GM23248 (cell line): ENCODE measurements around the gene URB1. TPM values are rescaled to one million over a fixed set of nuclear protein-coding genes. Genes with fewer than 3 reads are reported as not detected.
"Not testable (repeated sequence)": the region's sequence is repeated elsewhere in the genome, so short reads cannot be mapped to it uniquely, and the experiment has no call there.

Source experiments
- DNase-seq: peaks from one replicate; pipeline ENCODE4 v3.0.0-alpha.2; 2015
- H2AFZ ChIP-seq: fragments of 200-600 bp; sonication (generic); 2 replicates; pipeline ENCODE4 v1.6.1; 2016; ENCODE audit warnings: antibody characterized with exemption
- H3F3A ChIP-seq: fragments of 200-600 bp; sonication (generic); 2 replicates; pipeline ENCODE4 v1.6.1; 2016; ENCODE audit warnings: mild to moderate bottlenecking, antibody characterized with exemption, mixed run types; ENCODE audit not compliant: insufficient read depth
- H3K27ac ChIP-seq: fragments of 200-600 bp; sonication (generic); 2 replicates; pipeline ENCODE4 v1.5.1; 2016; ENCODE audit warnings: mild to moderate bottlenecking
- H3K27me3 ChIP-seq: fragments of 200-600 bp; sonication (generic); replicated peaks from 2 replicates; pipeline ENCODE4 v1.6.1; 2016; ENCODE audit warnings: mild to moderate bottlenecking; ENCODE audit not compliant: insufficient read depth
- H3K36me3 ChIP-seq: fragments of 200-600 bp; sonication (generic); 2 replicates; pipeline ENCODE4 v1.6.1; 2016; ENCODE audit warnings: low read depth, mild to moderate bottlenecking
- H3K4me1 ChIP-seq: fragments of 200-600 bp; sonication (generic); 2 replicates; pipeline ENCODE4 v1.6.1; 2016; ENCODE audit warnings: mild to moderate bottlenecking; ENCODE audit not compliant: insufficient read depth
- H3K4me2 ChIP-seq: fragments of 200-600 bp; sonication (generic); one replicate; pipeline ENCODE4 v1.6.1; 2016; ENCODE audit warnings: mild to moderate bottlenecking; ENCODE audit not compliant: unreplicated experiment
- H3K4me3 ChIP-seq: fragments of 200-600 bp; sonication (generic); 2 replicates; pipeline ENCODE4 v1.5.1; 2016; ENCODE audit warnings: mild to moderate bottlenecking
- H3K79me2 ChIP-seq: fragments of 200-600 bp; sonication (generic); 2 replicates; pipeline ENCODE4 v1.6.1; 2016; ENCODE audit warnings: mild to moderate bottlenecking; ENCODE audit not compliant: insufficient read depth
- H3K9ac ChIP-seq: fragments of 200-600 bp; sonication (generic); 2 replicates; pipeline ENCODE4 v1.6.1; 2016; ENCODE audit warnings: mild to moderate bottlenecking
- H3K9me2 ChIP-seq: fragments of 200-600 bp; sonication (generic); 2 replicates; pipeline ENCODE4 v1.6.1; 2016; ENCODE audit warnings: mixed run types, mild to moderate bottlenecking, moderate library complexity; ENCODE audit not compliant: insufficient read depth
- H3K9me3 ChIP-seq: fragments of 200-600 bp; sonication (generic); one replicate; pipeline ENCODE4 v1.6.1; 2017; ENCODE audit warnings: low read depth
- H4K20me1 ChIP-seq: fragments of 200-600 bp; sonication (generic); 2 replicates; pipeline ENCODE4 v1.6.0; 2016; ENCODE audit not compliant: insufficient read depth
- EZH2 ChIP-seq: fragments of 200-600 bp; sonication (generic); IDR thresholded peaks from 2 replicates; pipeline ENCODE4 v1.6.1; 2018; ENCODE audit warnings: antibody characterized with exemption, mild to moderate bottlenecking; ENCODE audit not compliant: insufficient read depth, poor library complexity, severe bottlenecking
- EZH2phosphoT487 ChIP-seq: fragments of 200-600 bp; sonication (generic); IDR thresholded peaks from 2 replicates; pipeline ENCODE4 v1.6.1; 2018; ENCODE audit warnings: antibody characterized with exemption, moderate library complexity, mild to moderate bottlenecking, low read depth; ENCODE audit not compliant: insufficient read depth
- WGBS, 2 experiments: methylation state at CpG; one replicate each; pipeline ENCODE4 v1.1.6; 2015 to 2017; ENCODE audit warnings: low lambda C conversion rate in 2 of 2, low coverage in 1 of 2; ENCODE audit errors: missing lambda C conversion rate in 2 of 2; 5-methylcytosine and 5-hydroxymethylcytosine counted together
- in situ Hi-C: fragments of 300-500 bp; cut with MboI; formaldehyde crosslinking; loops from 2 replicates; pipeline ENCODE4 v1.15.0; 2020
- polyA plus RNA-seq: library from polyadenylated mRNA; unstranded; fragments of >200 nt; fragmentation: Nextera tagmentation; extraction: Ambion mirVana; gene quantifications from 2 replicates; pipeline ENCODE4 v1.2.1, GENCODE V29; 2016
- total RNA-seq: library from RNA; depleted of rRNA; stranded (reverse); fragments of >200 nt; shearing (Covaris generic); gene quantifications from 2 replicates; pipeline ENCODE4 v1.2.3, GENCODE V29; 2014

Gene URB1
- total and polyA plus RNA-seq, 2 experiments from 2014 or later, result 4.9 to 15.7 TPM

DNA sequence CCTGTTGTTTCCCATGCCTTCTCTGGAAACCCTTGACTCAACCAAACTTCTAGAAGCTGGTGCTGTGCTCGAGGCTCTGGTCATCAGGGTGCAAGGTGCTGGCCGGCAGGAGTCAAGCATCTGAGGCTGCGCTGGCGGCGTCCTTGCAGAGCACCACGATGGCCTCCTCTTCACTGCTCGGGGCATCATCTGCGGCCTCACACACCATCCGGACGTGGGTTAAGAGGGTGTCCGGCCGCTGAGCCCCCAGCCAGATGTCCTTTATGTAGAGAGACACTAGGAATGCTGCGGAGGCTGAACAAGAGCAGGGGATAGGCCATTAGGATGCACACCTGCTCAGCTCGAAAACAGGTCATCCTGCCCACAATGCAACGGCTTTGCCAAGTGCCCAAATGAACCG lies 78.0 kb downstream of the URB1 start:
- WGBS, 2 experiments, result 97 to 98% methylated on average over 16 of the region's 16 CpGs
- H3F3A ChIP-seq, result no peaks in the 10 kb centered on the region
- DNase-seq, result no peak
- in situ Hi-C loops, result no loop called here
- H3K4me2 ChIP-seq, result no peak overlapping the region
- H3K4me1 ChIP-seq, result no peaks in the 10 kb centered on the region
- H3K9me3 ChIP-seq, result no peaks in the 10 kb centered on the region
- no peaks in the 10 kb centered on the region for H4K20me1 ChIP-seq
- H3K27me3 ChIP-seq, result no peaks in the 10 kb centered on the region
- H3K4me3 ChIP-seq, result no peak overlapping the region
- H2AFZ ChIP-seq, result no peak overlapping the region
- no peak for TF ChIP-seq EZH2phosphoT487
- TF ChIP-seq EZH2, result no peak
- H3K79me2 ChIP-seq, result 0 out of 2 replicates have a peak, but pooled peaks cover 20% of the 10 kb centered on the region
- no peaks in the 10 kb centered on the region for H3K9me2 ChIP-seq
- peaks cover 39% of the 10 kb centered on the region; the same call in 1 of the 2 replicates for H3K36me3 ChIP-seq
- H3K9ac ChIP-seq, result no peak overlapping the region
- no peak overlapping the region for H3K27ac ChIP-seq

DNA sequence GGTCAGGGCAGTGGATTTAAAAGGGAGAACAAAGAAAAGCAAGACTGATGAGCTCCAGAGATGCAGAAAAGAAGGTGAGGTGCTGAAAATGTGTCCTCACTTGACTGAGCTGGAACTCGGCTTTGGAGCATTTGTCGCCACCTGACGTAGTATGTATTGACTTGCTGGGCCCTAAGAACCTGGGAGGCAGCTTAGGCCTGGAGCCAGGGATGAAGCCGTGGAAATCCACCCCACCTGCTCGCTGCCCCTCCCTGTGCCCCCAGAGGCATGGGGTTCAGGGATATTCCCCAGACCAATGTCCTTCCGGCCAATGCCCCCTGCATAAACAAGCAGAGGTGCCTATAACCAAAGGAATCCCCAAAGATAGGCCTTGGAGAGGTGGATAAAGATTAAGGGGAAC lies 79.8 kb downstream of the URB1 start:
- Histone ChIP-seq H3K9me2 (no peaks in the 10 kb centered on the region), H3K4me1 (no peaks in the 10 kb centered on the region), H3K4me3 (no peak overlapping the region), H3K79me2 (0 out of 2 replicates have a peak, but pooled peaks cover 20% of the 10 kb centered on the region), H3K4me2 (no peak overlapping the region), H3K27me3 (no peaks in the 10 kb centered on the region), H3K27ac (no peak overlapping the region), H3F3A (no peaks in the 10 kb centered on the region), H2AFZ (no peak overlapping the region), H4K20me1 (no peaks in the 10 kb centered on the region), H3K9me3 (no peaks in the 10 kb centered on the region), H3K9ac (no peak overlapping the region), H3K36me3 (peaks cover 28% of the 10 kb centered on the region; the same call in 1 of the 2 replicates)
- WGBS, 2 experiments, result 97 to 99% methylated on average over 6 of the region's 6 CpGs
- in situ Hi-C loops, result no loop called here
- no peak for TF ChIP-seq EZH2
- TF ChIP-seq EZH2phosphoT487, result no peak
- DNase-seq, result no peak

DNA sequence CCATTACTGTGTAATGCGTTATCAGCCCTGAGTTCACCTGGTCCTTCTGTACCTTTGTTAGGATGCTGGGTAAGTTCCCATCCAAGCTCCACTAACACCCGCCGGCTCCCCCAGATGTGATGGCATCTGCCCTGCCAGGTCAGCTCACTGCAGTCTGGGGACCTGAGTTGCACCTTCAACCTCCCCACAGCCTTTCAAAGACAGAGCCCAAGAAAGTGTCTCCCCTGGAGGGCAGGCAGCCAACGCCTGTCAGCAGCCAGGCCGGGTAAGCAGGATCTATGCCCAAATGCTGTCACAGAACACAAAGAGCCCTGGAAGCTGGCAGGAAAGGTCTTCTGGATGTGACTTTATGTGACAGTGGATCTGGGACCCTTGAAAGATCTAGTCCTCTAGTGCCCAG lies 80.5 kb downstream of the URB1 start:
- Histone ChIP-seq H3K9ac (no peak overlapping the region), H3F3A (no peaks in the 10 kb centered on the region), H2AFZ (no peak overlapping the region), H3K4me1 (no peaks in the 10 kb centered on the region), H3K36me3 (peaks cover 23% of the 10 kb centered on the region; the same call in 1 of the 2 replicates), H3K4me2 (no peak overlapping the region), H3K27me3 (no peaks in the 10 kb centered on the region), H4K20me1 (no peaks in the 10 kb centered on the region), H3K9me2 (no peaks in the 10 kb centered on the region), H3K27ac (no peak overlapping the region), H3K79me2 (0 out of 2 replicates have a peak, but pooled peaks cover 20% of the 10 kb centered on the region), H3K9me3 (no peaks in the 10 kb centered on the region), H3K4me3 (no peak overlapping the region)
- TF ChIP-seq EZH2phosphoT487, result no peak
- no peak for TF ChIP-seq EZH2
- no peak for DNase-seq
- in situ Hi-C loops, result no loop called here
- WGBS, 2 experiments, result 98 to 99% methylated on average over 5 of the region's 5 CpGs

- no peak for DNase-seq
- H3K4me2 ChIP-seq, result no peak overlapping the region
- no peaks in the 10 kb centered on the region for H3K9me2 ChIP-seq
- in situ Hi-C loops, result no loop called here
- H3K36me3 ChIP-seq, result peaks cover 21% of the 10 kb centered on the region; the same call in 1 of the 2 replicates
- no peak overlapping the region for H3K27ac ChIP-seq
- no peak overlapping the region for H3K4me3 ChIP-seq
- H3K9me3 ChIP-seq, result no peaks in the 10 kb centered on the region
- no peaks in the 10 kb centered on the region for H3K27me3 ChIP-seq
- 99% methylated on average over 7 to 9 of the region's 9 CpGs for WGBS, 2 experiments
- 0 out of 2 replicates have a peak, but pooled peaks cover 20% of the 10 kb centered on the region for H3K79me2 ChIP-seq
- no peak overlapping the region for H2AFZ ChIP-seq
- H3F3A ChIP-seq, result no peaks in the 10 kb centered on the region
- TF ChIP-seq EZH2 (no peak), EZH2phosphoT487 (no peak)
- no peaks in the 10 kb centered on the region for H3K4me1 ChIP-seq
- no peaks in the 10 kb centered on the region for H4K20me1 ChIP-seq
- H3K9ac ChIP-seq, result no peak overlapping the region
Measured at GRCh38 chr21:32311621-32312020, 81.2 kb downstream of the URB1 start.

- in situ Hi-C loops, result not testable (repeated sequence)
Measured at GRCh38 chr21:32310976-32311375, 81.8 kb downstream of the URB1 start.

More at GRCh38 chr21:32310976-32311375, 81.8 kb downstream of the URB1 start:
- H3K9me3 ChIP-seq, H3F3A ChIP-seq, H2AFZ ChIP-seq, H3K4me1 ChIP-seq, H4K20me1 ChIP-seq, DNase-seq, H3K27me3 ChIP-seq, H3K27ac ChIP-seq, H3K9ac ChIP-seq, H3K9me2 ChIP-seq, H3K4me3 ChIP-seq, H3K4me2 ChIP-seq: not testable (repeated sequence)
- 0 out of 2 replicates have a peak, but pooled peaks cover 20% of the 10 kb centered on the region for H3K79me2 ChIP-seq
- WGBS, 2 experiments, result 93% methylated on average over 9 of the region's 9 CpGs
- H3K36me3 ChIP-seq, result peaks cover 21% of the 10 kb centered on the region; the same call in 1 of the 2 replicates
